ENCODE measurements around the gene PODXL2. TPM values are rescaled to one million over a fixed set of nuclear protein-coding genes. Genes with fewer than 3 reads are reported as not detected.
"Not testable (repeated sequence)": the region's sequence is repeated elsewhere in the genome, so short reads cannot be mapped to it uniquely, and the experiment has no call there.

Gene PODXL2
- total RNA-seq, 1 donor from 2014 or later, result 28.9 TPM

DNA sequence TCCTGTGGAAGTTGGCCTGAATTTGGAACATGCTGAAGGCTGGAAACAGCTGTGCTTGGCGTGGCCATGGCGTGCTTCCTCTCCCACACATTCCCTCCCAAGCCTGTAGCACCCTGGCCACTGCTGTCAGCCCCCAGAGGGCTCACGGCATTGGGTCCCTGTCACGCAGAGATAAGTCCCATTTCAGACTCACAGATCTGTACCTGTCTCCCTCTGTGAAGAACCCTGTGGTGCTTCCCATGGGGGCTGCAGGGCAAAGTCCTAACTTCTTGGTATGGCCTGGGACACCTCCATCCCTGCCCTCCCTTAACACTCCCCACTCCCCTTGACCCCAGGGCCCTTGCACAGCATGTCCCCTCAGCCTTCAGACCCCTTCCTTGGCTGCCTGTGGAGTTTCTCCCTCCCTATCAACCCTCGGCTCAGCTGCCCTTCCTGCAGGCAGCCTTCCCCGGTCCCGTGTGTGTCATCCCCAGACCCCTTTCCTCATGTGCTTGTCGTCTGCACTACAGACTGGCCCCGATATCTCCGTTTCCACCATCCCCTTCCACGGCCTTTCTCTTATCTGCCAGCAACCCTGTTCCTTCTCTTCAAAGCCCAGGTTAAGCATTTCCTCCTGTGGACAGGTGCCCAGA lies 72.4 kb downstream of the PODXL2 start:
- no peak for DNase-seq (ENCODE audit: low read depth)
- TF ChIP-seq, protein P1, sequence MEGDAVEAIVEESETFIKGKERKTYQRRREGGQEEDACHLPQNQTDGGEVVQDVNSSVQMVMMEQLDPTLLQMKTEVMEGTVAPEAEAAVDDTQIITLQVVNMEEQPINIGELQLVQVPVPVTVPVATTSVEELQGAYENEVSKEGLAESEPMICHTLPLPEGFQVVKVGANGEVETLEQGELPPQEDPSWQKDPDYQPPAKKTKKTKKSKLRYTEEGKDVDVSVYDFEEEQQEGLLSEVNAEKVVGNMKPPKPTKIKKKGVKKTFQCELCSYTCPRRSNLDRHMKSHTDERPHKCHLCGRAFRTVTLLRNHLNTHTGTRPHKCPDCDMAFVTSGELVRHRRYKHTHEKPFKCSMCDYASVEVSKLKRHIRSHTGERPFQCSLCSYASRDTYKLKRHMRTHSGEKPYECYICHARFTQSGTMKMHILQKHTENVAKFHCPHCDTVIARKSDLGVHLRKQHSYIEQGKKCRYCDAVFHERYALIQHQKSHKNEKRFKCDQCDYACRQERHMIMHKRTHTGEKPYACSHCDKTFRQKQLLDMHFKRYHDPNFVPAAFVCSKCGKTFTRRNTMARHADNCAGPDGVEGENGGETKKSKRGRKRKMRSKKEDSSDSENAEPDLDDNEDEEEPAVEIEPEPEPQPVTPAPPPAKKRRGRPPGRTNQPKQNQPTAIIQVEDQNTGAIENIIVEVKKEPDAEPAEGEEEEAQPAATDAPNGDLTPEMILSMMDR (conservative IDR thresholded peaks at IDR 0.05; ENCODE audit: low read depth, low read length), result no peak
- no peak overlapping the region for H3K4me3 ChIP-seq (ENCODE audit: low read depth, low read length)

DNA sequence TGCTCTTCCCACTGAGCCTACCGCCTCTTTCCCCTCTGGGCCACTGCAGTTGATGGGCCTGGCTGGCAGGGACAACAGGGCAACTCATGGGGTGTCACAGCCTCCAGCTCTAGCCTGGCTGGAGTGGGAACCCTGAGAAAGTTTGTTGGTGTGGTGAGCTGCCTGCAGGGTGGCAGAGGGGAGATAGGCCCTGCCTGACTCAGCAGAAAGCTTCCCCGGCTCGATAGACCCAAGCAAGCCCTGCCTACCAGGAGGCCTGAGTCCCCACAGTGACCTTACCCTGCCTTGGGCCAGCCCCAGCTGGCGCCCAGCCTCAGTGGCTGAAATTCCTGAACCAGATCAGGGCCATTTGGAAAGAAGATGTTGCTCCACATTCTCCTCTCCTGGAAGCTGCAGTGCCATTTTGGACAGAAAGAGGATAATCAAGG lies 73.2 kb downstream of the PODXL2 start:
- TF ChIP-seq, protein P1 (conservative IDR thresholded peaks at IDR 0.05; ENCODE audit: low read depth, low read length), result no peak
- H3K4me3 ChIP-seq (ENCODE audit: low read depth, low read length), result no peak overlapping the region
- DNase-seq (ENCODE audit: low read depth), result no peak

DNA sequence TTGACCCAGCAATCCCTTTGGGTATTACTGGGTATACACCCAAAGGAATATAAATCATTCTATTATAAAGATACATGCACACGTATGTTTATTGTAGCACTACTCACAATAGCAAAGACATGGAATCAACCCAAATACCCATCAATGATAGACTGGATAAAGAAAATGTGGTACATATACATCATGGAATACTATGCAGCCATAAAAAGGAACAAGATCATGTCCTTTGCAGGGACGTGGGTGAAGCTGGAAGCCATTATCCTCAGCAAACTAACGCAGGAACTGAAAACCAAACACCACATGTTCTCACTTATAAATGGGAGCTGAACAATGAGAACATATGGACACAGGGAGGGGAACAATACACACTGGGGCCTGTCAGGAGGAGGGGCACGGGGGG lies 75.9 kb downstream of the PODXL2 start:
- DNase-seq (ENCODE audit: low read depth); H3K4me3 ChIP-seq (ENCODE audit: low read depth, low read length): not testable (repeated sequence)

DNA sequence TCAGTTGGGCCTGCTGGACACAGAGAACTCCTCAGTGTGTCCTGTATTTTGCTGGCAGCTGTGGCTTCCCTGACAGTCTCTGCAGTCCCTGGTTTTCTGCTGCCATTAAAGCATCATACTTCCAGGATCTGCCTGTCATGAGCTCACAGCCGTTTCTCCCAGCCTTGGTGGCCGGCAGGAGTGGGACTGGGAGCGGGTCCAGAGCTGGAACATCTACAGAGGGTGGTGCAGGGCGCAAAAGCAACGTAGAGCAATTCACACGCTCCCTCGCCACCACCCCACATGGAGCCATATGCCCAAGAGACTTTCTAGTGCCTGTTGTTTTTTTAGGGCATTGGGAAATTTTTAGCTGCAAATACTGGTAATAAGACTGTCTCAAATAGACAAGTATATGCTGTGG lies 77.3 kb downstream of the PODXL2 start:
- no peak overlapping the region for H3K4me3 ChIP-seq (ENCODE audit: low read depth, low read length)
- no peak for DNase-seq (ENCODE audit: low read depth)
- TF ChIP-seq, protein P1 (conservative IDR thresholded peaks at IDR 0.05; ENCODE audit: low read depth, low read length), result no peak

DNA sequence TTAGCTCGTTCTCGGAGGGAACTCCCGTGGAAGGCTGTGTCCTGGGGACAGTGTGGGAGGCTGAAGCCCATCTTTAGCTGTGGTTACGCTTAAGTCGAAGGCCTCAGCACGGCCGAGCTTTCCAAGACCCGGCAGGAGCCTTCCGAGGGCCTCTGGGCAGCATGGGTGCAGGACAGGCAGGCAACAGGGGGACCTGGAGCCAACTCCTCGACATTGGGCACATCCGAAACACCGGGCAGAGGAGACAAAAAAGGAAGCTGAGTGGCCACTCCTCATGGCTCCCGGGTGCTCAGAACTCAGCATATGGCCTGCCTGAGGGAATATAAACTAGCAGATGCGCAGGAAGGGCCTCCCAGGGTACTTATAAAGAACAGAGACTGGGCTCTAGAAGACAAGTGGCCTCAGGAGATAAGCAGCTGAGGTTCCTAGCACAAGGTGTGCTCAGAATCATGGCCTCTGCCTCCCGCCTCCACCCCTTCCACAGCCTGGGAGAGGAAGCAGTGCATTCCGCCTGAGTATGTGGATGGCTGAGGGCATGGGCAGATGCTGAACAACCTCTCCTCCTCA lies 77.9 kb downstream of the PODXL2 start:
- TF ChIP-seq, protein P1 (conservative IDR thresholded peaks at IDR 0.05; ENCODE audit: low read depth, low read length), result no peak
- no peak for DNase-seq (ENCODE audit: low read depth)
- no peak overlapping the region for H3K4me3 ChIP-seq (ENCODE audit: low read depth, low read length)

DNA sequence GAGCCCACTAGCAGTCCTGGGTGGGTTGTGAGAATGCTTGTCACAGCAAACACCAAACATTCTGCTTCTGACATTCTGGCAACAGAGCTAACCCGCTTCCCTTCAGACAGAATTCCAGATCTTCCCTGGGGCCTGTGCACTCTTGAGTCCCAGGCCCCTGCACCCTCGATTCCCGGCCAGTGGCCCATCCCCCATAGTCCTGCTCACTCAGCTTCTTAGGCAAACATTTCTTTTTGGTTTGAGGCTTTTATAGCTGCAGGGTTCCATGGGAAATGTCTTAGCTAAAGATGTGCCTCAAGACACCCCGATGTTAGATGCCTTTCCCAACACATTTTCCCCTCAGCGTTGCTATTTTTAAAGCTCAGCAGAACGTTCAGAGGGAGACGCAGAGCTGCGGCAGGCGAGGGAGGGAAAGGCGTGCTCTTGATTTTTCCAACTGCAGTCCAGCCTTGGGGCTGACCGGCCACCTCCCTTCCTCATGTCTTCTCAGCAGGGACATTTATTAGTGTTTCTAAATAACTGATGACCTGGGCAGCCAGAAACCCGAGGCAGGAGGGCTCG lies 78.9 kb downstream of the PODXL2 start:
- no peak overlapping the region for H3K4me3 ChIP-seq (ENCODE audit: low read depth, low read length)
- no peak for DNase-seq (ENCODE audit: low read depth)
- TF ChIP-seq, protein P1 (conservative IDR thresholded peaks at IDR 0.05; ENCODE audit: low read depth, low read length), result no peak

DNA sequence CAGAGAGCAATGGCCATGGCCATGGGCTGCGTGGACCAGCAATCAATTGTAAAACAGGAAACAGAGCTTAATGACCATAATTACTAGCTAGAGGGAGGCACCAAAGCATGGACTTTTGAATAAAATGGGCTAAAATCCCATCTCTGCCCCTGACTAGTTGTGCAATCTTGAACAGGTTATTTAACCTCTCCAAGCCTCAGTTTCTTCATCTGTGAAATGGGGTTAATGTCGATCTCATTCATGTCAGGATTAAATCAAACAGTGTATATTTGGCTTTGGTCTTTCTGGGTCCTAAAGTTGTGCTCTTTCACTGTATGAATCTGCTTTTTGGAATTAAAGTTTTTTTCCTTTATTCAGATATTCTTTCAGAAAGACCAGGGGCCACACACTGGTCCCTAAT lies 79.9 kb downstream of the PODXL2 start:
- no peak for DNase-seq (ENCODE audit: low read depth)
- TF ChIP-seq, protein P1 (conservative IDR thresholded peaks at IDR 0.05; ENCODE audit: low read depth, low read length), result no peak
- H3K4me3 ChIP-seq (ENCODE audit: low read depth, low read length), result no peak overlapping the region
